Body of pancreas (tissue), 4 donors: ENCODE results near the gene TMEM270. TPM values are rescaled to one million over a fixed set of nuclear protein-coding genes. Genes with fewer than 3 reads are reported as not detected.
A peak's percentile ranks its signal among the peaks of the same experiment; 100 is the strongest.

Experiments used
- ATAC-seq: fragments of 150-250 bp; one replicate; pipeline ENCODE4 v1.9.1; 2016
- DNase-seq, 4 donors: peaks; one replicate each; pipeline ENCODE4 v3.0.0-alpha.2; 2019
- H3K27ac ChIP-seq, 4 donors: fragments of 200-600 bp; sonication (generic); 1 replicate in 3 of 4; 2 replicates in 1 of 4; pipeline versions ENCODE4 v1.5.1 to v1.6.1; 2016 to 2019; ENCODE audit warnings: mild to moderate bottlenecking in 1 of 4, mixed read lengths in 1 of 4, moderate library complexity in 1 of 4
- H3K27me3 ChIP-seq, 2 donors: fragments of 200-600 bp; sonication (generic); one replicate each; pipeline ENCODE4 v1.6.0; 2016; ENCODE audit warnings: mild to moderate bottlenecking in 1 of 2
- H3K36me3 ChIP-seq, 2 donors: fragments of 200-600 bp; sonication (generic); replicated peaks in 1 of 2; 2 replicates each; pipeline ENCODE4 v1.5.1; 2016; ENCODE audit warnings: low read depth in 2 of 2; ENCODE audit not compliant: insufficient read depth in 1 of 2
- H3K4me1 ChIP-seq: fragments of 200-600 bp; sonication (generic); one replicate; pipeline ENCODE4 v1.6.0; 2016
- H3K4me3 ChIP-seq, 2 donors: fragments of 200-600 bp; sonication (generic); 1 replicate in 1 of 2; 2 replicates in 1 of 2; pipeline ENCODE4 v1.5.1; 2016 to 2019
- H3K9me3 ChIP-seq, 3 donors: fragments of 200-600 bp; sonication (generic); 1 replicate in 2 of 3; 2 replicates in 1 of 3; pipeline ENCODE4 v1.5.1; 2016
- CTCF ChIP-seq, 7 experiments: fragments of 450-650 bp in 4 of 7; fragments of 200-600 bp in 3 of 7; sonication (generic) in 3 of 7; IDR thresholded peaks; one replicate each; pipeline ENCODE4 v1.5.1; 2016 to 2019; ENCODE audit warnings: antibody characterized with exemption in 7 of 7
- POLR2A ChIP-seq, 3 donors: fragments of 450-650 bp; IDR thresholded peaks; one replicate each; pipeline ENCODE4 v1.6.1; 2016; ENCODE audit warnings: antibody characterized with exemption in 3 of 3, mild to moderate bottlenecking in 2 of 3
- WGBS, 2 donors: methylation state at CpG; one replicate each; pipeline ENCODE4 v1.1.5; 2017; 5-methylcytosine and 5-hydroxymethylcytosine counted together
- intact Hi-C: fragments of 100-400 bp; cut with DNase I; formaldehyde crosslinking; loops from one replicate; pipeline ENCODE4 v1.15.1; 2023
- total RNA-seq, 2 donors: library from RNA; depleted of rRNA; stranded (reverse); fragments of >200 nt; gene quantifications; one replicate each; pipeline ENCODE4 v1.1.0, GENCODE V29; 2016

TMEM270 gene
- total RNA-seq, 2 donors from 2014 or later = not detected

- H3K27ac ChIP-seq = peak overlapping the region; percentile 96 to 100 (median 99)
- H3K4me1 ChIP-seq = peaks cover 73% of the 10 kb centered on the region
- WGBS, 2 donors = 49 to 66% methylated on average over 7 of the region's 7 CpGs
- ATAC-seq (no peak), DNase-seq (no peak)
- intact Hi-C loops = no loop called here
- TF ChIP-seq CTCF (IDR thresholded peaks at IDR 0.05) (no peak), POLR2A (IDR thresholded peaks at IDR 0.05) (peak in 1 of 3 donors; percentile 33)
- no peaks in the 10 kb centered on the region for H3K36me3 ChIP-seq
- H3K27me3 ChIP-seq = no peaks in the 10 kb centered on the region
- H3K4me3 ChIP-seq = no peak overlapping the region
- H3K9me3 ChIP-seq = no peaks in the 10 kb centered on the region
Observed at GRCh38 chr7:73829505-73829904, 31.5 kb upstream of the TMEM270 start.

DNA sequence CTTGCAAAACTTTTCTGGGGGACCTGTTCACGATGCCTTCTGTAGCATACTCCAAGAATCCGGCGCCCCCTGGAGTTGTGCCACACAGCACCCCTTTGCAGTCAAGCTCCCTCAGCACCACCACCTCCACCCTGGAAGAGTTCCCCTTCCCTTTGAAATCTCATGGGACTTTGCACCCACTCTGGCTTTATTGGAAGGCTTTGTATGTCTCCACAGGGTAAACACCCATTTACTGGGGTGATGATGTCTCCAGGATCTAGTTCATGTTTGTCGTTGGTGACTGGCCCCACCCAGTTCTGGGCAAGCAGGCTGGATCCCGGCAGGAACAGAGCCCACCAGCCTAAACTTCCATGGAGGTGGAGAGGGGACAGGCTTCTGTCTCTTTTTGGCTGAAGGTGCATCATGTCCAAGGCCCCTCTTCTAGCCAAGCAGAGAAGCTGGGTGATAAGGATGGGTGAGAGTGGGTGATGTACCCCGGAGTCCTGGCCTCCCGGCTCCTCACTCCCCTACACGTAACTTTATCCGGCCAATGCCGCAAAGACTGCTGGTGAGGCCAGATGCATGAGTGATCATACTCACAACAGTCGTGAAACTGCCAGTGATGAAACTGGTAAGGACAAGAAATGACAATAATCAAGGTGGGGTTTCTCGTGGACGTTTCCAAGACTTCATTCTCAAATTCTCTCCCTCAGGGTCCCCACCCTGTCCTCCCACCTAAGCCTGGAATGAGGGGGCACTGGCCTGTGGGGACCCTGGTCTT is 30.9 kb upstream of the TMEM270 start:
- Histone ChIP-seq H3K4me1 (peaks cover 67% of the 10 kb centered on the region), H3K36me3 (no peaks in the 10 kb centered on the region), H3K27me3 (no peaks in the 10 kb centered on the region), H3K27ac (peak overlapping the region; percentile 96 to 100 (median 99)), H3K9me3 (no peaks in the 10 kb centered on the region), H3K4me3 (no peak overlapping the region)
- WGBS, 2 donors = 54 to 56% methylated on average over 8 to 13 of the region's 13 CpGs
- intact Hi-C loops = no loop called here
- DNase-seq (no peak), ATAC-seq (no peak)
- TF ChIP-seq CTCF (IDR thresholded peaks at IDR 0.05) (no peak), POLR2A (IDR thresholded peaks at IDR 0.05) (no peak)

GRCh38 chr7:73830681-73831583 is 30.0 kb upstream of the TMEM270 start, which contains the start of gene CLDN4:
Gene CLDN4 (plus strand): TSS chr7:73830996. CDS start chr7:73831202, 206 bp downstream.
- TF ChIP-seq POLR2A (IDR thresholded peaks at IDR 0.05) (peak; percentile 99 to 100 (median 100)), CTCF (IDR thresholded peaks at IDR 0.05) (no peak)
- no peaks in the 10 kb centered on the region for H3K9me3 ChIP-seq
- no peaks in the 10 kb centered on the region for H3K27me3 ChIP-seq
- peak; percentile 65 for ATAC-seq
- no peaks in the 10 kb centered on the region for H3K36me3 ChIP-seq
- H3K4me3 ChIP-seq = peak within 1 kb of the TSS; percentile 59 to 88
- DNase-seq = peak; percentile 97 to 98 (median 98)
- peak within 1 kb of the TSS; percentile 96 to 100 (median 99) for H3K27ac ChIP-seq
- intact Hi-C loops = no loop called here
- 10 to 11% methylated on average over 10 to 42 of the region's 42 CpGs for WGBS, 2 donors
- H3K4me1 ChIP-seq = peaks cover 59% of the 10 kb centered on the region

GRCh38 chr7:73831584-73831833 is 29.4 kb upstream of the TMEM270 start:
- 12% methylated on average over 16 of the region's 16 CpGs; no CpG with 5 or more reads in 1 of the 2 donors for WGBS, 2 donors
- H3K36me3 ChIP-seq = no peaks in the 10 kb centered on the region
- TF ChIP-seq CTCF (IDR thresholded peaks at IDR 0.05) = no peak
- H3K27ac ChIP-seq = peak overlapping the region; percentile 96 to 100 (median 99)
- intact Hi-C loops = no loop called here
- no peak for ATAC-seq
- no peak for DNase-seq
- H3K4me3 ChIP-seq = peak overlapping the region; percentile 59 to 88
- H3K4me1 ChIP-seq = peaks cover 54% of the 10 kb centered on the region
- H3K9me3 ChIP-seq = no peaks in the 10 kb centered on the region
- H3K27me3 ChIP-seq = no peaks in the 10 kb centered on the region
